Glutamatergic neuron (in vitro differentiated cells): ENCODE measurements around the gene TBC1D2B. TPM values are rescaled to one million over a fixed set of nuclear protein-coding genes. Genes with fewer than 3 reads are reported as not detected.
"Not testable (repeated sequence)": the region's sequence is repeated elsewhere in the genome, so short reads cannot be mapped to it uniquely, and the experiment has no call there.

Experiments used
- DNase-seq: peaks from one replicate; pipeline ENCODE4 v3.0.0; 2022
- H3K27ac Mint-ChIP-seq: one replicate; pipeline ENCODE4 v1.8.0; 2020; ENCODE audit warnings: mild to moderate bottlenecking, mixed read lengths, inconsistent platforms; ENCODE audit not compliant: unreplicated experiment
- H3K27me3 Mint-ChIP-seq: one replicate; pipeline ENCODE4 v1.8.0; 2020; ENCODE audit warnings: mild to moderate bottlenecking, moderate library complexity, mixed read lengths, inconsistent platforms; ENCODE audit not compliant: unreplicated experiment
- H3K36me3 Mint-ChIP-seq: one replicate; pipeline ENCODE4 v1.8.0; 2020; ENCODE audit warnings: mild to moderate bottlenecking, mixed read lengths, inconsistent platforms; ENCODE audit not compliant: unreplicated experiment
- H3K4me1 Mint-ChIP-seq: one replicate; pipeline ENCODE4 v1.8.0; 2020; ENCODE audit warnings: mild to moderate bottlenecking, low read depth, mixed read lengths, inconsistent platforms; ENCODE audit not compliant: unreplicated experiment
- H3K4me3 Mint-ChIP-seq: one replicate; pipeline ENCODE4 v1.8.0; 2020; ENCODE audit warnings: mild to moderate bottlenecking, mixed read lengths, inconsistent platforms; ENCODE audit not compliant: unreplicated experiment
- H3K9me3 Mint-ChIP-seq: one replicate; pipeline ENCODE4 v1.8.0; 2020; ENCODE audit warnings: mild to moderate bottlenecking, moderate library complexity, mixed read lengths, inconsistent platforms; ENCODE audit not compliant: unreplicated experiment
- CTCF ChIP-seq: fragments of 200-600 bp; sonication (generic); IDR thresholded peaks from one replicate; pipeline ENCODE4 v1.5.0; 2021; ENCODE audit not compliant: partially characterized antibody, unreplicated experiment
- total RNA-seq: library from RNA; stranded (reverse); fragmentation: NEBNext Ultra II Directional; extraction: Animal tissue kit (Norgen Biotek cat#: 25700); gene quantifications from one replicate; pipeline ENCODE4 v1.2.1, GENCODE V29; 2021; ENCODE audit not compliant: unreplicated experiment

Gene TBC1D2B
- total RNA-seq, 1 donor from 2014 or later, result 45.3 TPM

GRCh38 chr15:77981281-77982126, 96.0 kb downstream of the TBC1D2B start:
- peaks cover 3% of the 10 kb centered on the region for H3K27me3 Mint-ChIP-seq
- DNase-seq, result no peak
- no peak overlapping the region for H3K27ac Mint-ChIP-seq
- H3K4me1 Mint-ChIP-seq, result peaks cover 7% of the 10 kb centered on the region
- no peaks in the 10 kb centered on the region for H3K9me3 Mint-ChIP-seq
- H3K4me3 Mint-ChIP-seq, result no peak overlapping the region
- TF ChIP-seq CTCF, result no peak
- H3K36me3 Mint-ChIP-seq, result no peaks in the 10 kb centered on the region

GRCh38 chr15:77980674-77981073, 96.8 kb downstream of the TBC1D2B start:
- H3K36me3 Mint-ChIP-seq, H3K4me1 Mint-ChIP-seq, H3K4me3 Mint-ChIP-seq, H3K27me3 Mint-ChIP-seq, DNase-seq, H3K27ac Mint-ChIP-seq, H3K9me3 Mint-ChIP-seq: not testable (repeated sequence)

GRCh38 chr15:77980098-77980497, 97.4 kb downstream of the TBC1D2B start:
- TF ChIP-seq CTCF, result no peak
- no peak overlapping the region for H3K4me3 Mint-ChIP-seq
- peaks cover 7% of the 10 kb centered on the region for H3K4me1 Mint-ChIP-seq
- no peak for DNase-seq
- H3K36me3 Mint-ChIP-seq, result no peaks in the 10 kb centered on the region
- H3K27me3 Mint-ChIP-seq, result peaks cover 3% of the 10 kb centered on the region
- H3K9me3 Mint-ChIP-seq, result no peaks in the 10 kb centered on the region
- no peak overlapping the region for H3K27ac Mint-ChIP-seq

- H3K27me3 Mint-ChIP-seq, H3K36me3 Mint-ChIP-seq, H3K9me3 Mint-ChIP-seq, H3K27ac Mint-ChIP-seq, H3K4me1 Mint-ChIP-seq, DNase-seq, H3K4me3 Mint-ChIP-seq: not testable (repeated sequence)
Measured at GRCh38 chr15:77979157-77979556, 98.4 kb downstream of the TBC1D2B start.

GRCh38 chr15:77978759-77979145, 98.8 kb downstream of the TBC1D2B start:
- not testable (repeated sequence) for H3K4me1 Mint-ChIP-seq, H3K9me3 Mint-ChIP-seq, H3K27me3 Mint-ChIP-seq, H3K36me3 Mint-ChIP-seq, H3K4me3 Mint-ChIP-seq, DNase-seq, H3K27ac Mint-ChIP-seq

GRCh38 chr15:77977903-77978758, 99.4 kb downstream of the TBC1D2B start:
- not testable (repeated sequence) for H3K4me3 Mint-ChIP-seq, DNase-seq, H3K9me3 Mint-ChIP-seq, H3K36me3 Mint-ChIP-seq, H3K4me1 Mint-ChIP-seq, H3K27me3 Mint-ChIP-seq, H3K27ac Mint-ChIP-seq

- H3K27me3 Mint-ChIP-seq, H3K27ac Mint-ChIP-seq, H3K4me1 Mint-ChIP-seq, H3K36me3 Mint-ChIP-seq, DNase-seq, H3K9me3 Mint-ChIP-seq, H3K4me3 Mint-ChIP-seq: not testable (repeated sequence)
Measured at GRCh38 chr15:77976760-77977525, 100.6 kb downstream of the TBC1D2B start.

- H3K4me3 Mint-ChIP-seq, H3K9me3 Mint-ChIP-seq, H3K4me1 Mint-ChIP-seq, H3K27ac Mint-ChIP-seq, H3K27me3 Mint-ChIP-seq, DNase-seq, H3K36me3 Mint-ChIP-seq: not testable (repeated sequence)
Measured at GRCh38 chr15:77976095-77976450, 101.4 kb downstream of the TBC1D2B start.
